Measurements from ENCODE around the gene FZR1. TPM values are rescaled to one million over a fixed set of nuclear protein-coding genes. Genes with fewer than 3 reads are reported as not detected.

The FZR1 gene
- total RNA-seq, 1 experiment from 2014 or later = 57.0 TPM

DNA sequence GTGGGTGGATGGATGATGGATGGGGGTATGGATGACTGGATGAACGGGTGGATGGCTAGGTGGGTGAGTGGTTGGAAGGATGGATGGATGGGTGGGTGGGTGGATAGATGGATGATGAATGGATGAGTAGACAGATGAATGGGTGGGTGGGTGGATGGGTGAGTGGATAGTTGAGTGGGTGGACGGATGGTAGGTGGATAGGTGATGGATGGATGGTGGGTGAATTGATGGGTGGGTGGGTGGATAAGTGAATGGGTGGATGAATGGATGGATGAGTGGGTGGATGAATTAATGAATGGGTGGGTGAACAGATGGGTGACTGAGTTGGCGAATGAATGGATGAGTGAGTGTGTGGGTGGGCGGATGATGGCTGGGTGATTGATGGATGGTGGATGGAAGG lies 30.7 kb upstream of the FZR1 start:
- no peak overlapping the region for H3K4me2 ChIP-seq
- H2AFZ ChIP-seq = no peak overlapping the region
- H3K27me3 ChIP-seq (ENCODE audit: insufficient read depth, low read depth) = no peaks in the 10 kb centered on the region
- H3K4me1 ChIP-seq (replicated peaks; ENCODE audit: insufficient read depth) = no peaks in the 10 kb centered on the region
- no peak for TF ChIP-seq EZH2 (IDR thresholded peaks at IDR 0.05; ENCODE audit: low read depth)
- TF ChIP-seq, protein P1, sequence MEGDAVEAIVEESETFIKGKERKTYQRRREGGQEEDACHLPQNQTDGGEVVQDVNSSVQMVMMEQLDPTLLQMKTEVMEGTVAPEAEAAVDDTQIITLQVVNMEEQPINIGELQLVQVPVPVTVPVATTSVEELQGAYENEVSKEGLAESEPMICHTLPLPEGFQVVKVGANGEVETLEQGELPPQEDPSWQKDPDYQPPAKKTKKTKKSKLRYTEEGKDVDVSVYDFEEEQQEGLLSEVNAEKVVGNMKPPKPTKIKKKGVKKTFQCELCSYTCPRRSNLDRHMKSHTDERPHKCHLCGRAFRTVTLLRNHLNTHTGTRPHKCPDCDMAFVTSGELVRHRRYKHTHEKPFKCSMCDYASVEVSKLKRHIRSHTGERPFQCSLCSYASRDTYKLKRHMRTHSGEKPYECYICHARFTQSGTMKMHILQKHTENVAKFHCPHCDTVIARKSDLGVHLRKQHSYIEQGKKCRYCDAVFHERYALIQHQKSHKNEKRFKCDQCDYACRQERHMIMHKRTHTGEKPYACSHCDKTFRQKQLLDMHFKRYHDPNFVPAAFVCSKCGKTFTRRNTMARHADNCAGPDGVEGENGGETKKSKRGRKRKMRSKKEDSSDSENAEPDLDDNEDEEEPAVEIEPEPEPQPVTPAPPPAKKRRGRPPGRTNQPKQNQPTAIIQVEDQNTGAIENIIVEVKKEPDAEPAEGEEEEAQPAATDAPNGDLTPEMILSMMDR (conservative IDR thresholded peaks at IDR 0.05) = no peak
- no peak for DNase-seq
- H3K4me3 ChIP-seq = no peak overlapping the region
- no peaks in the 10 kb centered on the region for H3K36me3 ChIP-seq (ENCODE audit: low read depth)
- no peaks in the 10 kb centered on the region for H4K20me1 ChIP-seq (ENCODE audit: insufficient read depth)
- ChIA-PET CTCF (no interaction called here), POLR2A (ENCODE audit: unreplicated experiment) (no interaction called here)
- no peaks in the 10 kb centered on the region for H3K9me2 ChIP-seq (ENCODE audit: insufficient read depth)
- no TSS peak for BruUV-seq (replicated peaks)
- no peaks in the 10 kb centered on the region for H3F3A ChIP-seq (ENCODE audit: insufficient read depth, low read depth)
- intact Hi-C loops (cut with micrococcal nuclease; ENCODE audit: unreplicated experiment) = no loop called here
- no peaks in the 10 kb centered on the region for H3K9me3 ChIP-seq (ENCODE audit: insufficient read depth, low read depth)
- H3K27ac ChIP-seq = no peak overlapping the region
- no peaks in the 10 kb centered on the region for H3K79me2 ChIP-seq (ENCODE audit: low read depth)

DNA sequence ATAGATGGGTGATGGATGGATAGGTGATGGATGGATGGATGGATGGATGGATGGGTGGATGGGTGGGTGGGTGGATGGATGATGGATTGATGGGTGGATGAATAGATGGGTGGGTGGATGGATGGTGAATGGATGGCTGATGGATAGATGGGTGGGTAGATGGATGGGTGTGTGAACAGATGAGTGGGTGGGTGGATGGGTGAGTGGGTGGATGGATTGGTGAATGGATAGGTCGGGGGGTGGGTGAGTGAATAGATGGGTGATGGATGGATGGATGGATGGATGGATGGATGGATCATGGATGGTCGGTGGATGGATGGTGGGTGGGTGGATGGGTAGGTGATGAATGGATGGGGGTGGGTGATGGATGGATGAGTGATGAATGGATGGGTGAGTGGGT lies 29.3 kb upstream of the FZR1 start:
- no TSS peak for BruUV-seq (replicated peaks)
- H3K9me2 ChIP-seq (ENCODE audit: insufficient read depth) = no peaks in the 10 kb centered on the region
- DNase-seq = no peak
- peaks cover 5% of the 10 kb centered on the region; the same call in 1 of the 2 replicates for H3F3A ChIP-seq (ENCODE audit: insufficient read depth, low read depth)
- POLR2A ChIA-PET (ENCODE audit: unreplicated experiment) = no interaction called here
- CTCF ChIA-PET = interaction anchor here (0.6 kb wide), 1 partner anchor 241 kb away, joined by 13 read pairs; no protein-coding TSS in a partner anchor
- no peak for TF ChIP-seq EZH2 (IDR thresholded peaks at IDR 0.05; ENCODE audit: low read depth)
- TF ChIP-seq, protein P1 (conservative IDR thresholded peaks at IDR 0.05) = no peak
- peaks cover under 1% of the 10 kb centered on the region; the same call in 1 of the 2 replicates for H3K4me1 ChIP-seq (replicated peaks; ENCODE audit: insufficient read depth)
- no peaks in the 10 kb centered on the region for H3K36me3 ChIP-seq (ENCODE audit: low read depth)
- intact Hi-C loops (cut with micrococcal nuclease; ENCODE audit: unreplicated experiment) = no loop called here
- no peak overlapping the region for H3K4me3 ChIP-seq
- no peaks in the 10 kb centered on the region for H3K79me2 ChIP-seq (ENCODE audit: low read depth)
- H4K20me1 ChIP-seq (ENCODE audit: insufficient read depth) = no peaks in the 10 kb centered on the region
- no peak overlapping the region for H2AFZ ChIP-seq
- H3K27ac ChIP-seq = no peak overlapping the region
- no peaks in the 10 kb centered on the region for H3K27me3 ChIP-seq (ENCODE audit: insufficient read depth, low read depth)
- H3K9me3 ChIP-seq (ENCODE audit: insufficient read depth, low read depth) = no peaks in the 10 kb centered on the region
- no peak overlapping the region for H3K4me2 ChIP-seq

DNA sequence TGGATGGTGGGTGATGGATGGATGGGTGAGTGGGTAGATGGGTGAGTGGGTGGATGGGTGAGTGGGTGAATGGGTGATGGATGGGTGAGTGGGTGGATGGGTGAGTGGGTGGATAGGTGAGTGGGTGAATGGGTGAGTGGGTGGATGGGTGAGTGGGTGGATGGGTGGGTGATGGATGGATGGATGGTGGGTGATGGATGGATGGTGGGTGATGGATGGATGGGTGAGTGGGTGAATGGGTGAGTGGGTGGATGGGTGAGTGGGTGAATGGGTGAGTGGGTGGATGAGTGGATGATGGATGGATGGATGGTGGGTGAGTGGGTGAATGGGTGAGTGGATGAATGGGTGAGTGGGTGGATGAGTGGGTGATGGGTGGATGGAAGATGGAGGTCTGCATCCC lies 28.6 kb upstream of the FZR1 start:
- H3K4me1 ChIP-seq (replicated peaks; ENCODE audit: insufficient read depth) = peaks cover 5% of the 10 kb centered on the region; the same call in 1 of the 2 replicates
- no TSS peak for BruUV-seq (replicated peaks)
- H3F3A ChIP-seq (ENCODE audit: insufficient read depth, low read depth) = peaks cover 5% of the 10 kb centered on the region; the same call in 1 of the 2 replicates
- DNase-seq = no peak
- H4K20me1 ChIP-seq (ENCODE audit: insufficient read depth) = no peaks in the 10 kb centered on the region
- ChIA-PET CTCF (no interaction called here), POLR2A (ENCODE audit: unreplicated experiment) (no interaction called here)
- no peak overlapping the region for H3K27ac ChIP-seq
- H3K79me2 ChIP-seq (ENCODE audit: low read depth) = no peaks in the 10 kb centered on the region
- no peak overlapping the region for H3K4me3 ChIP-seq
- no peaks in the 10 kb centered on the region for H3K9me2 ChIP-seq (ENCODE audit: insufficient read depth)
- H3K27me3 ChIP-seq (ENCODE audit: insufficient read depth, low read depth) = no peaks in the 10 kb centered on the region
- no peak overlapping the region for H2AFZ ChIP-seq
- no peaks in the 10 kb centered on the region for H3K36me3 ChIP-seq (ENCODE audit: low read depth)
- TF ChIP-seq, protein P1 (conservative IDR thresholded peaks at IDR 0.05) = no peak
- no peak for TF ChIP-seq EZH2 (IDR thresholded peaks at IDR 0.05; ENCODE audit: low read depth)
- no peak overlapping the region for H3K4me2 ChIP-seq
- no peaks in the 10 kb centered on the region for H3K9me3 ChIP-seq (ENCODE audit: insufficient read depth, low read depth)
- intact Hi-C loops (cut with micrococcal nuclease; ENCODE audit: unreplicated experiment) = no loop called here
